ENCODE data around the gene CCRL2. TPM values are rescaled to one million over a fixed set of nuclear protein-coding genes. Genes with fewer than 3 reads are reported as not detected.

The CCRL2 gene
- total RNA-seq, 1 donor from 2014 or later: not detected

DNA sequence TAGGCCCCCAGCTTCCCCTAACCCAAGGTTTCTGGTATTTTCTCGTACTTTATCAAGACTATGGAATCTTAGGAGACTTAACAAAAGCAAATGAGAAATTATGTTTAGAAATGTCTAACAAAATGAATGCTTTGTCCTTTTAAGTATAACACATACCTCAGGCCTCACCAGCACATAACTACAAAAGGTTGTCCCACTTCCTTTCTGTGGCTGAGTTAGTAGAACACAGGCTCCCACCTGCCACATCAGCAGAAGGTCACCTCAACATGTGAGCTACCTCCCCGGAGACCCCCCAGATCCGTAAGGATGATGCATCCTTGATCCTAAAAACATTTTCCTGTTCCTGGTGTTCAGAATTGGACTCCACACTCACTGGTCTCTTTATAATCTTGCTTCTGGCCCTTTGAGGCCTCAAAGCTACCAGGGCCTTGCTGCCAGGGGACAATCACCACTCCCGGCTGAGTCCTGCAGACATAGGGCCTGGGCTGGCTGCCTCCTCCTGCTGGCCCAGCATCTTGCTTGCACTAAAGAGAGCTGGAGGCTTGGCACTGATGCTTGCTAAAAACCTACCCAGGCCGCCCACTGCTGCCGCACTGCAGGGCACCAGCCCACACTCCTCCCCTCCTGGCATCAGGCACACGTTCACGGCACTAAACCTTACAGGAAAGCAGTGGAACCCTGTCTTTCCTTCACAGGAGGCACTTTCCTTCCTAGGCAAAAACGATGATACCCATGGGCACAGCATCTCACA lies 2.9 kb downstream of the CCRL2 start:
- H3K36me3 ChIP-seq: no peaks in the 10 kb centered on the region
- DNase-seq (ENCODE audit: low spot score in 2 of 2): no peak
- H3K27me3 ChIP-seq: no peaks in the 10 kb centered on the region
- intact Hi-C loops (cut with DNase I): no loop called here
- H3K9me3 ChIP-seq: no peaks in the 10 kb centered on the region
- TF ChIP-seq, protein P1, sequence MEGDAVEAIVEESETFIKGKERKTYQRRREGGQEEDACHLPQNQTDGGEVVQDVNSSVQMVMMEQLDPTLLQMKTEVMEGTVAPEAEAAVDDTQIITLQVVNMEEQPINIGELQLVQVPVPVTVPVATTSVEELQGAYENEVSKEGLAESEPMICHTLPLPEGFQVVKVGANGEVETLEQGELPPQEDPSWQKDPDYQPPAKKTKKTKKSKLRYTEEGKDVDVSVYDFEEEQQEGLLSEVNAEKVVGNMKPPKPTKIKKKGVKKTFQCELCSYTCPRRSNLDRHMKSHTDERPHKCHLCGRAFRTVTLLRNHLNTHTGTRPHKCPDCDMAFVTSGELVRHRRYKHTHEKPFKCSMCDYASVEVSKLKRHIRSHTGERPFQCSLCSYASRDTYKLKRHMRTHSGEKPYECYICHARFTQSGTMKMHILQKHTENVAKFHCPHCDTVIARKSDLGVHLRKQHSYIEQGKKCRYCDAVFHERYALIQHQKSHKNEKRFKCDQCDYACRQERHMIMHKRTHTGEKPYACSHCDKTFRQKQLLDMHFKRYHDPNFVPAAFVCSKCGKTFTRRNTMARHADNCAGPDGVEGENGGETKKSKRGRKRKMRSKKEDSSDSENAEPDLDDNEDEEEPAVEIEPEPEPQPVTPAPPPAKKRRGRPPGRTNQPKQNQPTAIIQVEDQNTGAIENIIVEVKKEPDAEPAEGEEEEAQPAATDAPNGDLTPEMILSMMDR (IDR thresholded peaks at IDR 0.05): no peak
- peaks cover 0 to 2% of the 10 kb centered on the region in 2 donors for H3K4me1 ChIP-seq
- H3K4me3 ChIP-seq: no peak overlapping the region
- H3K27ac ChIP-seq: no peak overlapping the region

DNA sequence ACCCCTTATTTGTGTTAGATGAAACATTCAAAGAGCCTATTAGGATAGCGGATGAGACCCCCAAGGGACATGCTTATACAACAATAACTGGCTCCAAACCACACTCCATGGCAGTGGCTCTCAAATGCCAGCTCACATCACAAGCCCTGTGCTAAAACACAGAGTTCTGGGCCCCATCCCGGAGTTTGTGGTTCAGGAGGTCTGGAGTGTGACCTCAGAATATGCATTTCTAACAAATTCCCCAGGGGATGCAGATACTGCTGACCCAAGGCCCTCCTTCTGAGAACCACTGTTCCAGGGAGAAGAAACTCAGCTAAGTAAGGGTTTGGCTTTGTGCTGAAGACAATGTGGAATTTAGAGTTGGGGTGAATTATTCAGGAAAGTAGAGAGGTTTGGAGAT lies 3.6 kb downstream of the CCRL2 start:
- intact Hi-C loops (cut with DNase I): no loop called here
- no peaks in the 10 kb centered on the region for H3K27me3 ChIP-seq
- DNase-seq (ENCODE audit: low spot score in 2 of 2): no peak
- H3K4me1 ChIP-seq: peaks cover 0 to 2% of the 10 kb centered on the region in 2 donors
- H3K4me3 ChIP-seq: no peak overlapping the region
- no peaks in the 10 kb centered on the region for H3K9me3 ChIP-seq
- H3K27ac ChIP-seq: no peak overlapping the region
- TF ChIP-seq, protein P1 (IDR thresholded peaks at IDR 0.05): no peak
- H3K36me3 ChIP-seq: no peaks in the 10 kb centered on the region

DNA sequence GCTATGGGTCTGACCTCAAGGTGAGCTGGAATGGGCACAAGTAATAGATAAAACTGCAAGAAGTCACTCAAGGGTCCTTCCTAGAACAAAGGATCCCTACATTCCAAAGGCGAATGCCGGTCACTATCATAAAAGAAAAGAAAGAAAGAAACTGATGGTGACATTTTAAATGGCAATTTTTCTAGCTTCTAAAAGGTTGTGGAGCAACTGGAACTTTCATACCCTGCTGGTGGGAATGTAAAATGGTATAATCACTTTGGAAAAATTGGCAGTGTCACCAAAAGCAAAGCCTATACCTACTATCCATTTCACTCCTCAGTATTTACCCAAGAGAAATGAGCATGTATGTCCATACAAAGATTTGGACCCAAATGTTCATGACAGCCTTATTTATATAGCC lies 4.2 kb downstream of the CCRL2 start:
- H3K27me3 ChIP-seq: no peaks in the 10 kb centered on the region
- intact Hi-C loops (cut with DNase I): no loop called here
- no peak overlapping the region for H3K27ac ChIP-seq
- DNase-seq (ENCODE audit: low spot score in 2 of 2): no peak
- H3K9me3 ChIP-seq: no peaks in the 10 kb centered on the region
- H3K4me1 ChIP-seq: no peaks in the 10 kb centered on the region
- H3K36me3 ChIP-seq: no peaks in the 10 kb centered on the region
- TF ChIP-seq, protein P1 (IDR thresholded peaks at IDR 0.05): no peak
- H3K4me3 ChIP-seq: no peak overlapping the region

DNA sequence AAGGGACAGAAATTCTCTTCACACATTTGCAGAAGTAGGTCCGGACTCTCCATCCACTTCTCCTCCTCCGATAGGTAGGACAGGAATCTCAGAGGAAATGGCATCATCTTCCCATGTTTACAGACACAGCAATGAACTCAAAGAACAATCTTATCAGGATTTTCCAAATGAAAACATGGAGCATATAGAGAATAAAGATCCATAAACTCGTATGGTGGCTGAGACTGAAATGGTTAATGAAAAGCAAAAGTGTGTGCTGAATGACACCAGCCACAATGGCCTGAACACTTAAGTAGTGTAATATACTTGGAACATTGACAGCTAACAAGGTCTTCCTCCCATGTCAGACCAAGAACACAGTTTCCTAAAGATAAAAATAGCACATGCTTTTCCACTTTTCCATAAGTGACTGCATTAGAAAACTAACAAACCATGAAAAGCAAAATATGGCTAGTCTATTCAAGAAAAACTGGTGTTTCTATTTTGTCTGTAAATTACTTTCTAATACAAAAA lies 5.8 kb downstream of the CCRL2 start:
- Histone ChIP-seq H3K36me3 (no peaks in the 10 kb centered on the region), H3K27me3 (no peaks in the 10 kb centered on the region), H3K27ac (no peak overlapping the region), H3K4me1 (no peaks in the 10 kb centered on the region), H3K9me3 (no peaks in the 10 kb centered on the region), H3K4me3 (no peak overlapping the region)
- DNase-seq (ENCODE audit: low spot score in 2 of 2): no peak
- intact Hi-C loops (cut with DNase I): no loop called here
- TF ChIP-seq, protein P1 (IDR thresholded peaks at IDR 0.05): no peak

DNA sequence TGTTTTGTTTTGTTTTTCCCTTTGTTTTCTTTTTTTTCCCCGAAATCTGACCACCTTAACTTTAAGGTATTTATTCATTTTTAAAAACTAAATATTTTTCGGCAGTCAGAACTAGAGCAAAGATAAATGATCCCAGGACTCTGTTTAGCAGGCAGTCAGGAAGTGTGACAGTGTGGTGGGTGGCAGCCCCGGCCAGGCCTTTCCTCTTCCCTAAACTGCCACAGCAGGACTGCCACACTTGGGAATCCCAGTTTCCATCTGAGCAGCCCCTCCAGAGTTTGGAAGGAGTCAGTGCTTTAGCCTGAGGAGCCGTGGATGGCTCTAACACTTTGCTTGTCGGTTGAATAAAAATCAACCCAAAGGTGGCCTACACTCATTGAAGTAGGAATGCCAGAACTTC lies 6.9 kb downstream of the CCRL2 start:
- Histone ChIP-seq H3K4me1 (no peaks in the 10 kb centered on the region), H3K27me3 (no peaks in the 10 kb centered on the region), H3K27ac (no peak overlapping the region), H3K36me3 (no peaks in the 10 kb centered on the region), H3K9me3 (no peaks in the 10 kb centered on the region), H3K4me3 (no peak overlapping the region)
- TF ChIP-seq, protein P1 (IDR thresholded peaks at IDR 0.05): no peak
- intact Hi-C loops (cut with DNase I): no loop called here
- DNase-seq (ENCODE audit: low spot score in 2 of 2): no peak

All from ascending aorta (tissue), 2 donors.